ENCODE results near the gene KIAA0930.

Gene KIAA0930

GRCh38 chr22:45238076-45238956 lies 2.4 kb downstream of the KIAA0930 start:
- no peak for DNase-seq (ENCODE audit: low read depth in 2 of 2, low spot score in 1 of 2)

DNA sequence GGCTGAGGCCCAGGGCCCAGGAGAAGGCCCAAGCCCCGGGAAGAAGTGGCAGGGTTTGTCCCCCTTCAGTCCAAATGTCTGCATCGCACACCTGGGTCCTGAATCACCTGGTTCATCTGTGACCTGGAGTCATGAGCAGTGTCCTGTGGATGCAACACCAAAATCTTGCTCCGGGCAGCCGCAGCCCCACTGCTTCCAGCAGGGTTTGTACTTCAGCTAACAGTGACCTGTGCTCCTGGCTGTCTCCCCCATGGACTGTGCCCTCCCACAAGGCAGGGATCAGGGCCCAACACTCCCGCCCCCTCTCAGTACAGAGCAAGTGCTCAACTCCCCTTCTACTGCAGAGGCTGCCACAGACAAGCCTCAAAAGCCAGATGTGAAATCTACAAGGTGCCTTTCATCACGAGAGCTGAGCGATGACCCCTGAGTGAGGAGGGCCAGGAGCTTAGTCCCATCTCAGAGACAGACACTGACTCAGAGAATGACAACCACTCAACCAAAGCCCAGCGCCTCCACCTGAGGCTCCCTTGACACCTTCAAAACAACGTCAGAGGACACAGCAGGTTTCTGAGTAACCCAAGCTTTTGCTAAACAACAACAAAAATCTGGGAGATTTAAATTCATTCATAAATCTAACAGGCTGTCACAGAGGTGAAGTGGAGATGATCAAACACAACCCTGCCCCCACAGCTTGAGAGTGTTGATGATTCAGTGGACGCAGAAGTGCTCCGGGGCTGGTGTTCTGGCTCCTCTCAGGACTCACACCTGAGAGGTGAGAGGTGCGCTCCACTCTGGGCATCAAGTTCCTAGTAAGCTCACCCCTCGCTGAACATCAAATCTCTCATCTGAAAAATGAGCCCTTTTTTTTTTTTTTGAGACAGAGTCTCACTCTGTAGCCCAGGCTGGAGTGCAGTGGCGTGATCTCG lies 3.4 kb downstream of the KIAA0930 start:
- no peak for DNase-seq (ENCODE audit: low read depth in 2 of 2, low spot score in 1 of 2)

DNA sequence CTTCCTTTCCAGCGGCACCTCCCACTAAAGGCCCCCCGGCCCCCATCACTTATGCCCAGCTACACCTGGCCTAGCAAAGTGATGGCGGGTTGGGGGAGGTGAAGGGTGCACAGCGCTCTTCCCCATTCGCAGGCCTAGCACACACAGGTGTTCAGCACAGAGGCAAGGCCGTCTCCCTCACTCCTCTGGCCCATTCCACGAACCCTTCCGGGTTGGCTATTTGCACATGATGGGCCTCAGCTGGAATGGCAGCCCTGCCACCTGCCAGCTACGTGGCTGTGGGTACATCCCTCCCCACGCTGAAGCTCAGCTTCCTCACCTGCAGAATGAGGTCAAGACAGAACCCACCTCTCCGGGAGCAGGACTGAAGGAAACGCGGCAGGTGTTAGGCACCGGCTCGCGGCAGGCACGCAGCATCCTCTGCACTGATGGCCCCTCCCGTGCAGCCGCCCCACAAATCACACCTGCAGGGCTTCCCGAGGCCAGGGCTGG lies 4.8 kb downstream of the KIAA0930 start:
- DNase-seq (ENCODE audit: low read depth in 2 of 2, low spot score in 1 of 2), result no peak

DNA sequence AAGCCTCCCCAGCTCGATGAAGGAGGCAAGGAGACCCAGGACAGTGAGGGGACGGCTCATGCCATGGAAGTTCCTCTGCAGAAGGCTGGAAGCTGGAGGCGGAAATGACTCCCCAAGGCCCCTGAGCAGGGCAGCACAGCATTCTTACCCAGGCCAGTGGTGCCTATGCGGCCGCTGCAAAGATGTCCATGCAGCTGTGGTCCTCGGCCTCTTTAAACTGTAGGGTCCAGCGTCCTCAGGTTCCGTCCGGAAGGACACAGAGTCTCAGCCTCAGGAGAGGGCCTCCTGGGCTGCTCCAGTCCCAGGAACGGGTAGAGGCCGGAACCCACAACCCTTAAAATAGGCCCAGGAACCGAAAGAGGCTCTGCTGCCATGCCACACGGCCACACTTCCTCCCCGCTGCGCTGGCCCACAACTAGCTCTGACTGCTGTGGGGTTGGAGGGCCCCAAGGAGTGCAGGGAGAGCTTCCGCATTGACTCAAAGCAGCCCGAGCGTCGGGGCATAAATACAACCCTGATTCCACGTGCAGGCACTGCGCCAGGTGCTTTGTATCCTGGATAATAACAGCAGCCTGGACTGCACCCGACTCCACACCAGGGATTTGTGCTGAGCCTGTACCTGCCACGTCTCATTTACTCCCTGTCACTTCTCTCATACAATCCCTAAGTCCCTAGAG lies 5.5 kb downstream of the KIAA0930 start:
- DNase-seq (ENCODE audit: low read depth in 2 of 2, low spot score in 1 of 2), result no peak

GRCh38 chr22:45233827-45234226 lies 6.9 kb downstream of the KIAA0930 start:
- no peak for DNase-seq (ENCODE audit: low read depth in 2 of 2, low spot score in 1 of 2)

GRCh38 chr22:45233386-45233785 lies 7.3 kb downstream of the KIAA0930 start:
- DNase-seq (ENCODE audit: low read depth in 2 of 2, low spot score in 1 of 2), result no peak

DNA sequence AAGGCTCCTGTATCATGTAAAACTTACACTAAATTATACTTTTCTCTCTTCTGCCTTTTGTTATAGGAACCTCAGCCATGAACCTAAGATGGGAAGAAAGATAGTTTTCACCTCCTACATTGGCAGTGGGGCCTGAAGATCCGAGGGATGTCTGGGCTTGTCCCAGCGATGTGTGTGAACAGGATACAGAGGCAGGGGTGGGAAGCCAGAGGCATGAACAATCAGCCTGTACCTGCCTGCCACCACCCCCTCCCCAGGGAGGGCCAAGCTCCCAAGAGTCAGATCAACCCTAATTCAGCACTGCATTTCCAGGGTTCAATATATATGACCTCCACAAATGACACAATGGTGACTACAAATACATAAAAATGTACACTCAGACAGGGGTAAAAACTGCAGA lies 9.4 kb downstream of the KIAA0930 start:
- DNase-seq (ENCODE audit: low read depth in 2 of 2, low spot score in 1 of 2), result no peak

DNA sequence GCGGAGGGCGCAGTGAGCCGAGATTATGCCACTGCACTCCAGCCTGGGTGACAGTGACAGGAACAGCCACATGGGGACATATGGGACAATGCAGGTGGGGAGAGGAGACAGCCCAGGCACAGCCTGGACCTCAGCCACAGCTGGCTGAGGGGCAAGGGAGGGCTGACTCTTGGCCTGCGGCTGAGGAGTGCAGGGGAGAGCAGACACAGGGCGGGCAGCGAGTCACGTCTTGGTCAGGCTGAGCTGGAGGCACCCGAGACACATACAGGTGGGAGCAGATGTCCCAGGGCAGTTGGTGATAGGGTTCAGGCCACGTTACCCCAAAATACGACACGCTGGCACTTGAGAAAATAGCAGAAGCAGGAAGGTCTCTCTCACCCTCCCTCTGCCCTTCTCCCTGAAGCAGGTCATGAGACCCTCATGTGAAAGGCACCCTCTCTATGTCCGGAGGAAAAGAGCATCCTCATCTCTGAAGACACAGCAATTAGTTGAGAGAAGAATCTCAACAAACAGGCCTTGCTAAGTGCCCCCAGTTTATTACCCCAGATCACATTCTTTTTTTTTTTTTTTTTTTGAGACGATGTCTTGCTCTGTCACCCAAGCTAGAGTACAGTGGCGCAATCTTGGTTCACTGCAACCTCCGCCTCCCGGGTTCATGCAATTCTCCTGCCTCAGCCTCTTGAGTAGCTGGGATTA lies 10.5 kb downstream of the KIAA0930 start:
- no peak for DNase-seq (ENCODE audit: low read depth in 2 of 2, low spot score in 1 of 2)

DNA sequence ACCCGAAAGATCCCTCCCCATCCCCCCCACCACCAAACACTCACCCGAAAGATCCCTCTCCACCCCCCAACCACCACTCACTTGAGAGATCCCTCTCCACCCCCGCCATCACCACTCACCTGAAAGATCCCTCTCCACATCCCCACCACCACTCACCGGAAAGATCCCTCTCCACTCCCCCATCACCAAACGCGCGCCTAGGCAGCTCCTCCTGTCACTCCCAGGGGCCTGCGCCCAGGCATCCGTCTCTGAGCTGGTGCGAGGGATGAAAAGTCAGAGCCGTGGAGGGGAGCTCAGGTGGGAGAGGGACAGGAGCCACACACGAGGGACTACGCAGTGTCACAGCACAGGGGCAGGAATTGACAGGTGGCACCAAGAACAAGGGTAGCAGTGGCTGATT lies 11.5 kb downstream of the KIAA0930 start:
- no peak for DNase-seq (ENCODE audit: low read depth in 2 of 2, low spot score in 1 of 2)

DNA sequence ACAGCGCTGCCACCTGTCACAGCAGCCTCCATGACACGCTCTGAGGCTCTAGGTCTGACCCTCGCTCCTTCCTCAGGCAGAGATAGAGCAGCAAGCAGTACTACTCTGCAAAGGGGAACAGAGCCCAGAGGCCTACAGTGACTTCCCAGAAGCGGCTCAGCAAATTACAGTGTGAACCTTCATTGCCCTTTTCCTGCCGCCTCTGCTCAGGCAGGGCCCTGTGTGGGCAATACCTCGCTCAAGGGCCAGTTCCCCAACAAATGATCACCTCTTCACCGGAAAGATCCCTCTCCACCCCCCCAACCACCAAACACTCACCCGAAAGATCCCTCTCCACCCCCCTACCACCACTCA lies 12.3 kb downstream of the KIAA0930 start:
- no peak for DNase-seq (ENCODE audit: low read depth in 2 of 2, low spot score in 1 of 2)

GRCh38 chr22:45227645-45228400 lies 12.9 kb downstream of the KIAA0930 start:
- DNase-seq (ENCODE audit: low read depth in 2 of 2, low spot score in 1 of 2), result no peak

DNA sequence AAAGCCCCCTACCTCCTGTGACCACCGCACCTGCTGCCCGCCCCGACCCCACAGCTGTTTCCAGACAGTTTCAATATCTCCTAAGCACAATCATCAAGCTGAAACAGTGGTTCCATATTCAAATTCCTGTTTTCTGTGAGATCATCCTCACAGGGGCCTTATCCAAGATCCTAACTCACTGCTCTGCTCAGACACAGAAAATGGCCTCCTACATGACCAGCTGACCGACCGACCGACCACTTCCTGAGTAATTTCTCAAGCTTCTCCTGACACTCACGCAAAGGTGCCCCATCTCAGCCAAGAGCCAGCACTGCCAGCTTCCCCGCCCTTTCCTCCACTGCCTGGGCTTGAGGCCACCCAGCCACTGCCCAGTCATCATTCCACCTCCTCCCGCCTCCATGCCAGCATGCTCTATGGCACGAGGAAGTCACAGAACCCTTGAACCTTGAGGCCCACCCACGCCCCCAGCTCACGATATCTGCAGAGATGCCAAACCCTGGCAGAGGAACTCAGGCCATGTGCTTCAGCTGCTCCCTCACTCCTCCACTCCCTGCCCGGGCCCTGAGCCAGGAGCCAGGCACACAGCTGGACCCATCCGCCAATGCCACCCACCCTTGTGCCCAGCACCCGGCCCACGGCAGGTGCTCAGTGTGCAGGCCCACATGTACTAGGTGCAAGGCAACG lies 14.0 kb downstream of the KIAA0930 start:
- no peak for DNase-seq (ENCODE audit: low read depth in 2 of 2, low spot score in 1 of 2)

DNA sequence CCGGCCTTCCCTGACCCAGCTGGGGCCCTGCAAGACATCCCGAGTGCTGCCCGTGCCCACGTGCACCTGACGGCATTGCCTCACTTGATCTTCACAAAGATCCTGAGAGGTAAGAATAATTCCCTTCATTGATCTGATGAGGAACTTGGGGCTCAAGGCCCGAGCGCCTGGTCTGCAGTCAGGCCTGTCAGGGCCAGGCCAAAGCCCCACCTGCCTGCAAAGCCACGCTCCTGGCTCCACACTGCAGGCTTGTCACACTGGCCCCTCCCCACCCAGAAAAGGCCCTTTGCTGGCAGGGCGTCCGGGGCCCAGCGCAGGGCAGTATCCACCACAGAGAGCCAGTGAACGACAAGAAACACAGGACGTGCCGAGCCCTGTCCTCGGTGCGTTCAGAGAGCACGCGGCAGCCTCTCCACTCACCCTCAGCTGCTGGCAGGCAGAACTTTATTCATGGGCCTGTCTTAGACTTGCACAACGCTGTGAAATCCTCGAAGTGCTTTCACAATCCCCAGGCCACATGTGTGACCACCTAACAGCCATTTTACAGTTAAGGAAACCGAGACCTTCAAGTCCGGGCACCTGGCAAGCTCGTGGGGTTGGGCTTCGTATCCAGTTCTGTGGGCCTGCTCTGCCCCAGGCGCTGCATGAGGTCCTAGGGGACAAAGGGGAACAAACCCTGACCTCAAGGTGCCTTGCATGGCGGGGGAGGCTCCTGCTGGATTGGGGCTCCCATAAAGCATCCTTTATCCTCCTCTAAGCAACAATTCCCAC lies 14.8 kb downstream of the KIAA0930 start:
- DNase-seq (ENCODE audit: low read depth in 2 of 2, low spot score in 1 of 2), result no peak

DNA sequence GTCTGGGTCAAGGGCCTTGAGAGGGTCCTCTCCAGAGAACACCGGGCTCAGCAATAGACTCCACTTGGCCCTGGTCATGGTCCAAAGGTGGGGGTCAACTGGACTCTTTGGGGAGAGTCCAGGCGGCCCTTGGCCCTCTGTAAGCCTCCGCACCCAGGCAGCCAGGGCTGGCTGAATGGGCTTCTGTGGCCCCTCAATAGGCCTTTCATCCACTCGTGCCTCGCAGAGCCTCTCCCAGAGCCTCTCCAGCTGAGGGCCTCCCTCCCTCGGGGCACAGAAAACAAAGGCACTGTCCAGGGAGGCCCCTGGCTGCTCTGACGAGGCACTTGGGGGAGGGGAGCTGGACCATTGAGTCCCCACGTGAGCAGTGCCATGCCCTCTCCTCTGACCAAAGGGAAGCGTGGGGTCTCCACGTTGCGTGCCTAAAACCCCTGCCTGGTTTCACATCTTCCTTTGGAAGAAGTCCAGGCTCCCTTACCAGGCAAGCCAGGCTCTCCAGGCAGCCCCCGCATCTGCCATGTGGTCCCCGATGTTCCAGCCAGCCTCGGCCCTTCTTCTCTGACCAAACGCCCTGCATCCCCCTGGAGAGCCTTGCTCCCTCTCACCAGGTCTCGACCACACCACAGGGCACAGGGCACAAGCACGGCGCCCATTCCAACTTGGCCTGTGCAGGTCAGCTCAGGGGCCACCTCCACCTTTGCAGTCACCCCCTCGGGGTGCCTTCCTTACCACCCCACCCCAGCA lies 15.5 kb downstream of the KIAA0930 start:
- DNase-seq (ENCODE audit: low read depth in 2 of 2, low spot score in 1 of 2), result no peak

DNA sequence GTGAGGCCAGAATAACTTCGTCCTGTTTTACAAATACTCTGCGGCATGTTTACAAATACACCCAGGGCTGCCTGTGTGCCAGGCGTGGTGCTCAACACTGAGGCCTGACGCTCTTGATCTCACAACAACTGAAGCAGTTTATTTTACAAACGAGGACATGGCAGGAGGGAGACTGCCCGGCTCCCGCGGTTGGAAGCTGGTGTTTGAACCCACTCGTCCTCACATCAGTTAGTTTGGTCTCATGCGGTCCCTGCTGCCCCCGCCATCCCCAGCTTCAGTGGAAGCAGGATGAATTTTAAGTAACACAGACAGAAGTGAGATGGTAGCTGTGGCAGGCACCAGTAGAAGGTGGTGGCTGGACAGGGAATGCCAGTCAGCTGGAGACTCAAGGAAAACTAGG lies 16.4 kb downstream of the KIAA0930 start:
- DNase-seq (ENCODE audit: low read depth in 2 of 2, low spot score in 1 of 2), result no peak

DNA sequence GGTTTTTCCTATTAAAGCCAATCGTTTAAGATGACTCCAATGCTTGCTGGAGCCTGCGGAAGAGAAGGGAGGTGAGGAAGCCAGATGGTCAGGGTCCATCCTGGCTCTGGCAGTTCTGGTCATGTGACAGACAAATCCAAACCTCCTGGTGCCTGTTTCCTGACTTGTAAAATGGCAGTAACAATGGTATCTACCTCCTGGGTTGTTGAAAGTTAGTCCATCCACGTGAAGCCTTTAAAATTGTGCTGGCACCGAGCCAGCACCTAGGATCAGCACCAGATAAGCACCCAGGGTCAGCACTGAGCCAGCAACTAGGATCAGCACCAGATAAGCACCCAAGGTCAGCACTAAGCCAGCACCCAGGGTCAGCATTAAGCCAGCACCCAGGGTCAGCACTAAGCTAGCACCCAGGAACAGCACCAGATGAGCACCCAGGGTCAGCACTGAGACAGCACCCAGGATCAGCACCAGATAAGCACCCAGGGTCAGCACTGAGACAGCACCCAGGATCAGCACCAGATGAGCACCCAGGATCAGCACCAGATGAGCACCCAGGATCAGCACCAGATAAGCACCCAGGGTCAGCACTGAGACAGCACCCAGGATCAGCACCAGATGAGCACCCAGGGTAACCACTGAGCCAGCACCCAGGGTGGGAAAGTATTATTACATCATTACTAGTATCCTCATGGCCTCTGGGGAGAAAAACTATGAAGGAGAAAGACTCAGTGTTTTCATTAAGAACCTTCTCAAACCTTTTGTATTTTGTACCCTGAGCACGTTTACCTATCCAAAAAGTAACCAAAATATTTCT lies 17.2 kb downstream of the KIAA0930 start:
- DNase-seq (ENCODE audit: low read depth in 2 of 2, low spot score in 1 of 2), result no peak

GRCh38 chr22:45221201-45221600 lies 19.5 kb downstream of the KIAA0930 start:
- no peak for DNase-seq (ENCODE audit: low read depth in 2 of 2, low spot score in 1 of 2)
